Fibroblast of skin of left biceps (primary cell): ENCODE results near the gene VEGFC.

Experiments
- DNase-seq, 2 experiments: peaks; one replicate each; pipeline ENCODE4 v3.0.0-alpha.2; 2013; ENCODE audit warnings: low read depth in 2 of 2

The VEGFC gene

DNA sequence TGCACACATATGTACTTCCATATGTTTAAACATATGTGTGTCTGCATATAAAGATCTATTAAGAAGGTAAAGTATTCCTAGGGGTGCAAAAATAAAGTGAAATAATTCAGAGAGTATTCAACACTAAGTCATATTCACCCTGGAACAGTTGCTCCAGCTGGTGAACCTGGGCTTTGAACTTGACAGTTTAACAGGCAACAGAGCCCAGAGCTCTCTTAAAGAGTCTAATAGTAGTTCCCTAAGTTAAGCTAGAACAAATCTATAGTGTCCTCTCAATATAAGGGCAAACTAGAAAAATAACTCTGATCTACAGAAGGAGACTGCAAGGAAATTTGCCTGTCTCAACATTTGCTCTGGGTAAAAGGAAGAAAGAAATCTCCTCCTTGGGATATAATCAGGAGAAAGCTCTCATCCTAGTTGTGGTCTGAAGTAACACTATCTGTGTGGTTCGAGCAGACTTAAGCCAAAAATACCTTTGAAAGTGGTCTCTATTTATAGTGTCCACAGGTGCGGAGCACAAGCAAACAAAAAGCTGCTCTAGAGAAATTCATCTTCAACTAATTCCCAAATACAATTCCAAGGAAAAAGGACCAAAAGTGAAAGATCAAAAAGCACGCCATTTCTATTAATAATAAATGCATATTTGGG, 29.9 kb downstream of the VEGFC start:
- DNase-seq, result no peak

GRCh38 chr4:176761872-176762271, 30.9 kb downstream of the VEGFC start:
- no peak for DNase-seq

DNA sequence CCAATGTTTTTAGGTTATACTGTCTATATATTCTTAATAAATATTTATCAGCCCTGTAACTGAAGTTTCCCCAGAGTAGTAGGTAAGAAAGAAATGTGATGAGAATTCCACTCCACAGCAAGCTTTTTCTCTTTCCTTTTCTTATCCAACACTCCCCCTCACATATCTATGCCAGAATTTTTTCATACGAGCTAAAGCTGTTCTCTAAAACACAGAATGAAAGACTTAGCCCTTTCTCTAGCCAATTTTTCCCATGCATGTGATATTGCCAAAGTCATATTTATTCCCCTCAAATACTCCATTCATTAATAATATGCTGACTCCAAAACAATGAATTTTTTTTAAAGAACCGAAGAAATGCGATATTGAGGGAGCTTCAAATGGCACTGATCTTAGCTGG, 32.3 kb downstream of the VEGFC start:
- DNase-seq, result no peak

DNA sequence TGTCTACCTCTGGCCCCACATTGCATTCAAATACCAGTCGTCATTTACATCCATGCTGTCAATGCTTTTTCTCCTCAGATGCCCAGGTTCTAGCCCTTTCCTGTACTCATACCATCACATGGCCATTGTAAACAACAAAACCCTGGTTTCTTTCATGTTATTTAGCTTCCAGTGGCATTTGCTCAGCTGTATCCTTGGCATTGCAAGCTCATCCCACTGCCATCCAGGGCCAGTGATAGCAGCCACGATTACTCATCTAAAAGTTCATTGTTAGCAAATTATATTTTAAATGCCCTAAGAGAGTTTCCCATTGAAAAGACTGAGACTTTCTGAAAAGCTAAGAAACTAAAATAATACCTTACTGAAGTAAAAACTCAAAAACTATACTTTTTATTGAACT, 34.0 kb downstream of the VEGFC start:
- DNase-seq, result no peak

- no peak for DNase-seq
Observed at GRCh38 chr4:176758323-176758722, 34.4 kb downstream of the VEGFC start.

DNA sequence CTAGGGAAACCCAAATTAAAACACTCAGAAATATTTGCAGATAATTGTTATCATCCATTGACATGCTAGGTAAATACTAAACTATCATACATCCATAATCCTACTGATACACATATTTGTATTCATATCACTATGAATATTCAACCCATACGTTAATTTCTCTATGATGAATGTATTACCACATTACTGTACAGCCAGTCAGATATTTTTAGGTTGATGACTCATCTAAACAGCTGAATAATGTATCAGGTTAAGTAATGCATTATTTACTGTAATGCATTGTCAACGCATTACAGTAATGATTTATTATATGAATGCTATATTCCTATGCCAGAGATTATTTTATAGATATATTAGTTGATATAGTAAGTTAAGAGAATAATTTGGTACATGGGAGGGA, 37.1 kb downstream of the VEGFC start:
- no peak for DNase-seq

DNA sequence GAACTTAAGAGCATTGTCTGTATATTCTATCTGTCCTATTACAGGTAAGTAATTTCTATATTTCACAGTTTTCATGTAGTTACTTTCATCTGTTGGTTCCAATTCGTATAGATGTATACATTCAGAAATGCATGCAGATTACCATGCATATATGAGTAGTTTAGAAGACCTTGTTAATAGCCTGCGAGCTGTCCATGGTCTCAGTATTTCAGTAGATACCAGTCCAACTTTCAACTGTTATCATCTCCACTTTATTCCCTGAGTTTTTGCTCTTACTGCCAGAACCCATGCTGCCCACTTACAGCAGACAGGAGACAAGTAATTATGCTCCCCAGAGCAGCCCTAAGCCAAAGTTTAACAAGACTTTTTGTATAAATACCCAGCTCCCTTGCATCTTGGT, 37.7 kb downstream of the VEGFC start:
- DNase-seq, result no peak

DNA sequence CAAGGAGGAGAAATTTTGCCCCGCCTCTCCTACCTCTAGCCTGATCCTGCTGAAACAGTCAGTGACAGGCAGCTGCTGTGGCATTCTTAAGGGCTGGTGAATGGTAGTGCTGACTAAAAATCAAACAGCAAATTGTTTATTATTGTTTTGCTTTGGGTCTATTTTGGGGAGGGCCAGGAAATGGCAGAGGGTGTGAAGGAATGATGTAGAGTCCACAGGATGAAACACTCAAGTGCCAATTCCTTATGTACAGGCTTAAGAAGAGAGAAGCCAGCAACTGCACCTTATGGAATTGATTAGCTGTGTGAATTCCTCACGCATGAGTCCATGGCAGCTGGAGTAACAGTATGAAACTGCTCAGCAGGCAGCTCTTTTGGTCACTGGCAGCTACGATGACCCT, 39.7 kb downstream of the VEGFC start:
- peak; percentile 92 to 94 for DNase-seq

- no peak for DNase-seq
Observed at GRCh38 chr4:176752191-176752749, 40.5 kb downstream of the VEGFC start.

DNA sequence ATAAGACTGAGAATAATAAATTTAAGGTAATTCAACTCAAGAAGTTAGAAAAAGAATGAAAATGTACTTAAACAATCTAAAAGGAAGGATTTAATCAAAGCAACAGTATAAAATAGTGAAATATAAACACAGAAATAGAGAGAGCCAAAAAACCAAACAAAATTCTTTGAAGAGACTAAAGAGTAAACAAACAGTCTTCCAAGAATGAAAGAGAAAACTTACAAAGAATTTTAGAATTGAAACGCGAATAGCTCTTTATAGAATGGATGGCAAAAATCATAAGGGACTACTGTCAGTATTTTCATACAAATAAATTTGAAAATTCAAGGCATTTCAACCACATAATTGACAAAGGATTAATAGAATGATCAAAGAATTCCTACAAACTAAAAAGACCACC, 41.7 kb downstream of the VEGFC start:
- no peak for DNase-seq

- no peak for DNase-seq
Observed at GRCh38 chr4:176746846-176747245, 45.9 kb downstream of the VEGFC start.

DNA sequence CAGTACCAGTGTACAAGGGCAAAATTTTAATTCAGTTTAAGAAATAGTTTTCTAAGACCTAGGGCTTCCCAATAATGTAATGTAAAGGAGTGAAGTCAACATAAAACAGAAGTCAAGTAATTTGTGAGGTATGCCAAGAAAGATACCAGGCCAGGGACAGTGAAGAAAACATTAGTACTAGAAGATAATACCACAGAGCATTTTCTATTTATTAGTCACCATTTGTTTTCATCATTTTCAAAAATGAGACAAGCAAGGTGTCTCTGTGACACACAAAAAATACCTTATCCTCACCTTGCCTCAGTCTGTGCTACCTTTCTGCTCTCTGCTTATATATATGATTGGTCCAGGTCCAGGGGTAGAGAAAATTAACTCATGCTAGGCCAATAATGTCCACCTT, 46.8 kb downstream of the VEGFC start:
- no peak for DNase-seq

DNA sequence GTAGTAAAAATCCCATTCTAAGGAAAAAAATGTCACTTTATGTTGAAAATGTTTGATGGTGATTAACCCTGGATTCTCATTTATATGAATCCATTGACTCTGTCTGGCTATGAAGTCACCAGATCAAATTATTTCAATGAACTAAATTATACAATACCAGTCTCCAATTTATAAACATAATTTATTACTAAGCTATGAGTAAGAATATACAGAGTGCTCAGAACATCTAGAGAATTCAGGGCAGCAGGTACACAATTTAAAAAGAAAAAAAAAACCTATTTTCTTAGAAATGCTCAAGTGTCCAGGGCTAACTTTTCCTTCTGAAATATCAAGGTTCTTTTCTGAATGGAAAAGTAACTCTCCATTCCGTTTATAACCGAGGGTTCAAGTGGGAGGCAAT, 48.6 kb downstream of the VEGFC start:
- DNase-seq, result no peak

DNA sequence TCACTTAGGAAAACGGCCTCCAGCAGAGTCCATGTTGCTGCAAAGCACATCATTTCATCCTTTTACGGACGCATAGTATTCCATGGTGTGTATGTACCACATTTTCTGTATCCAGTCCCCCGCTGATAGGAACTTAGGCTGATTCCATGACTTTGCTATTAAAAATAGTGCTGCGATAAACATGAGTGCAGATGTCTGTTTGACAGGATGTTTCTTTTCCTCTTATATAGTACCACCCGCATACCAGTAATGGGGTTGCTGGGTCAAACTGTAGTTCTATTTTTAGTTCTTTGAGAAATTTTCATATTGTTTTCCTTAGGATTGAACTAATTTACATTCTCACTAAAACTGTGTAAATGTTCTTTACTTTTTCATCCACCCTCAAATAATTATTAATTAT, 50.5 kb downstream of the VEGFC start:
- no peak for DNase-seq

DNA sequence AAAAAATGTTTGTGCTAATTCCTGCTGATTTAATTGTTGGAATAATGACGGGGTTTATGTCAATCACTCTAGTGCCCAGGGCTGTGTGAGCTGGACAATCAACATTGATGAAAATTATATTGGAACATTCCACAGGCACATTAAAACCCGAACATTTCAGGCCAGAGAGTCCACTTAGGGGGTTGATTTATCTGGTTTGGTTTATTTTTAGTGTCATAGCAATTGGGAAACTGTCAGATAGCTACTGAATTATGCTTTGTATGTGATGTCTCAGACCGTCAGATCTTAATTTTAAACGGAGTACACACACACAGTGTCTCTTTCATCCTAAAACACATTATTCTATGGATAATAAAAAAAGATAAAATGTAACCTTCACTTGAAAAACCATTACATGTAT, 51.5 kb downstream of the VEGFC start:
- no peak for DNase-seq

DNA sequence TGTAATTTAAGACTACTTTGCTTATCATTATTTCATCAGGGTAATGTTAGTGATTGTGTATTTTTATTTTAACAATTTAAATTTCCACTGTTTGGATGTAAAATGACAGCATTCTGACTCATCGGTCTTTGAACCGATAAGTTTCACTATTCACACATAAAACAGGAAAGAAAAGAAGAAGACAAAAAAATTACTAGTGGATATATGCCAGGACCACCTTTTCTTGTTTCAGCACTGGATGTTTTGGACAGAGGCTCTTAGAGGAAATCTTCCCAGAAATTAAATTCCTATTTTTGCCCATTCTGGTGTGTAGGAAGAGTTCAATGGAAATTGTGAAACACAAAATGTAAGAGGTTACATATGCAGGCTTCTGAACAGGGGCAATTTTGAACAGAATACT, 57.4 kb downstream of the VEGFC start:
- DNase-seq, result no peak

DNA sequence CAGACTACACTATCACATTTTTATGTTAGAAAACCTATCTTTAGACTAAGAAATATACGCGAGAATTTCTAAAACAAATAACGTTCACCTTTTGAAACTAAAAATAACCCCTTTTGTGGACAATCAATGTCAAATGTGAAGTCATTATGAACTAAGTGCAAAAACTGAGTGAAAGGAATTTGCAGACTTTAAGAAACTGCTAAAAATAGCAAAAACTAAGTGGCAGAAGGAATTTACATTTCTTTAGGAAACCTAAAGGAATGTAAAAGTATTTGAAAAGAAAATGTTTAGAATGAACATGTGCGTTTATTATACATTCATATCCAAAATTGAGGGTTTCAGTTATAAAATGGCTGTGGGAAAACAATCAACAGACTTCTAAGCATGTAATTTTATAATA, 58.3 kb downstream of the VEGFC start:
- DNase-seq, result no peak

- DNase-seq, result no peak
Observed at GRCh38 chr4:176729489-176729888, 63.2 kb downstream of the VEGFC start.

DNA sequence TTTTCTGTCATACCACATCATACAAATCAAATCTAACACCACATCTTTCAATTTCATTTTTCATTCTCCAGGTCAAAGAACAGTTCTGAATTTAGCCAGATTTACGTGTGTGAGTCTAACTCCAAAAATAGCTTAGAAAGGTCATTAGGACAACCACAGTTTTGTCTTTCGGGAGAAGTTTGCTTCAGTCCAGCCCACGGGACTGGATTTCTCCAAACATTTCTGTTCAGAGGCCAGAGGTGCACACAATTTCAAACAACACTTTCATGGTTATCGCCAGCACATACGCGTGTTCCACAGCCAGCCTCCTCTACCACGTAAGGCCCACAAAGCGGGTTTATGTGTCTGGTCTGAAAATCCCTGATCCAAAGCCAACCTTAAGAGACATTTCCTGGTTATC, 65.9 kb downstream of the VEGFC start:
- no peak for DNase-seq

- DNase-seq, result no peak
Observed at GRCh38 chr4:176721459-176721858, 71.3 kb downstream of the VEGFC start.

- DNase-seq, result no peak
Observed at GRCh38 chr4:176718881-176719280, 73.8 kb downstream of the VEGFC start.

GRCh38 chr4:176717237-176717636, 75.5 kb downstream of the VEGFC start:
- DNase-seq, result no peak

DNA sequence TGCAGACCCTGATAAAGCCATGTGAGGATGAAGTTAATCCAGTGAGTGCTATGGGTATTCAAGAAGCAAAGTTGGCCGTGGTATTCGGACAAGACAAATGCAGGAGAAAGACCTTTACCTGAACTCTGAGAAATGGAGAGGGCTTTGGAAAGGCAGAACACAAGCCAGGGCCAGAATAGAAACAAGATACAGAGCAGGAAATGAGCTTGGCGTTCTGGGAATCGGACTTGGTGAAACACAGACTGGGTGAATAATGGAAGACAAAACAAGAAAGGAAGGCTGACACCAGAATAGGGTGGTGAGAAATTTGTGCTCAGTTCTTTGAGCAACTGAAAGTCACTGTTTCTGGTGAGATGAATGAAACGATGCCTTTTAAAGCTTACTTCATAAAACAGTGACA, 83.3 kb downstream of the VEGFC start:
- no peak for DNase-seq

- DNase-seq, result peak; percentile 6 to 17
Observed at GRCh38 chr4:176708771-176709311, 83.9 kb downstream of the VEGFC start.
